DND-41 (cell line): ENCODE data around the gene ADCY7.

Source experiments
- EZH2 ChIP-seq: IDR thresholded peaks from 3 replicates; pipeline ENCODE4 v1.6.1; 2012; ENCODE audit warnings: borderline replicate concordance, low read depth, mild to moderate bottlenecking, moderate library complexity, low read length, inconsistent platforms; ENCODE audit not compliant: severe bottlenecking
- TF ChIP-seq, protein P1 (sequence below): IDR thresholded peaks from 2 replicates; pipeline ENCODE4 v1.5.1; 2012; ENCODE audit warnings: borderline replicate concordance, low read length, moderate library complexity, mild to moderate bottlenecking; ENCODE audit not compliant: poor library complexity, severe bottlenecking; ENCODE audit errors: extremely low read depth

DNA sequence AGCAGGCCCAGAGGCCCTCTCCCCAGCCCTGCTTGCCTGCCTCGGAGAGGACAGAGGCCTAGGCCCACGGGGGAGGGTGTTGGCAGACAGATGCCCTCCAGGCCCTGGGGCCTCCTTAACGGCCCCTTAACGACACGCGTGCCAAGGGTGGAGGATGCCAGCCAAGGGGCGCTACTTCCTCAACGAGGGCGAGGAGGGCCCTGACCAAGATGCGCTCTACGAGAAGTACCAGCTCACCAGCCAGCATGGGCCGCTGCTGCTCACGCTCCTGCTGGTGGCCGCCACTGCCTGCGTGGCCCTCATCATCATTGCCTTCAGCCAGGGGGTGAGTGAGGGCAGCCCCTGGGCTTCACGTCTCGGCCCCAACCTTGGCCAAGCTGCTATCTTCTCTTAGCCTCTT is 21.7 kb downstream of the ADCY7 start:
- TF ChIP-seq, protein P1, sequence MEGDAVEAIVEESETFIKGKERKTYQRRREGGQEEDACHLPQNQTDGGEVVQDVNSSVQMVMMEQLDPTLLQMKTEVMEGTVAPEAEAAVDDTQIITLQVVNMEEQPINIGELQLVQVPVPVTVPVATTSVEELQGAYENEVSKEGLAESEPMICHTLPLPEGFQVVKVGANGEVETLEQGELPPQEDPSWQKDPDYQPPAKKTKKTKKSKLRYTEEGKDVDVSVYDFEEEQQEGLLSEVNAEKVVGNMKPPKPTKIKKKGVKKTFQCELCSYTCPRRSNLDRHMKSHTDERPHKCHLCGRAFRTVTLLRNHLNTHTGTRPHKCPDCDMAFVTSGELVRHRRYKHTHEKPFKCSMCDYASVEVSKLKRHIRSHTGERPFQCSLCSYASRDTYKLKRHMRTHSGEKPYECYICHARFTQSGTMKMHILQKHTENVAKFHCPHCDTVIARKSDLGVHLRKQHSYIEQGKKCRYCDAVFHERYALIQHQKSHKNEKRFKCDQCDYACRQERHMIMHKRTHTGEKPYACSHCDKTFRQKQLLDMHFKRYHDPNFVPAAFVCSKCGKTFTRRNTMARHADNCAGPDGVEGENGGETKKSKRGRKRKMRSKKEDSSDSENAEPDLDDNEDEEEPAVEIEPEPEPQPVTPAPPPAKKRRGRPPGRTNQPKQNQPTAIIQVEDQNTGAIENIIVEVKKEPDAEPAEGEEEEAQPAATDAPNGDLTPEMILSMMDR = no peak
- TF ChIP-seq EZH2 = no peak
